CD14-positive monocyte (primary cell): ENCODE results near the gene ALKBH6. TPM values are rescaled to one million over a fixed set of nuclear protein-coding genes. Genes with fewer than 3 reads are reported as not detected.

ENCODE experiments used
- DNase-seq, 3 donors: peaks; one replicate each; pipeline ENCODE4 v3.0.0-alpha.2; 2011 to 2022
- H2AFZ ChIP-seq: 2 replicates; pipeline ENCODE4 v1.6.0; 2012; ENCODE audit warnings: mild to moderate bottlenecking, low read depth, low read length, inconsistent platforms; ENCODE audit not compliant: insufficient read depth, poor library complexity, severe bottlenecking
- H3K27ac ChIP-seq, 2 donors: 1 replicate in 1 of 2; 2 replicates in 1 of 2; pipeline ENCODE4 v1.5.1; 2012 to 2013; ENCODE audit warnings: low read length in 2 of 2, control low read depth in 1 of 2, inconsistent platforms in 1 of 2, low read depth in 1 of 2, mild to moderate bottlenecking in 1 of 2
- H3K27me3 ChIP-seq, 2 donors: one replicate each; pipeline versions ENCODE4 v1.6.0 to v1.6.1; 2011 to 2013; ENCODE audit warnings: low read length in 2 of 2; ENCODE audit not compliant: control insufficient read depth in 2 of 2, insufficient read depth in 2 of 2
- H3K36me3 ChIP-seq, 2 donors: replicated peaks in 1 of 2; 1 replicate in 1 of 2; 2 replicates in 1 of 2; pipeline versions ENCODE4 v1.5.1 to v1.6.1; 2012 to 2013; ENCODE audit warnings: low read length in 2 of 2, control low read depth in 1 of 2, inconsistent platforms in 1 of 2, mild to moderate bottlenecking in 1 of 2; ENCODE audit not compliant: insufficient read depth in 2 of 2, control insufficient read depth in 1 of 2
- H3K4me1 ChIP-seq, 2 donors: 1 replicate in 1 of 2; 2 replicates in 1 of 2; pipeline versions ENCODE4 v1.5.1 to v1.6.1; 2012 to 2013; ENCODE audit warnings: low read length in 2 of 2, control low read depth in 1 of 2, inconsistent platforms in 1 of 2, mild to moderate bottlenecking in 1 of 2, moderate library complexity in 1 of 2; ENCODE audit not compliant: insufficient read depth in 2 of 2, control insufficient read depth in 1 of 2
- H3K4me2 ChIP-seq: replicated peaks from 2 replicates; pipeline ENCODE3; 2012; ENCODE audit warnings: low read length, moderate library complexity, mild to moderate bottlenecking; ENCODE audit not compliant: poor library complexity, severe bottlenecking; ENCODE audit errors: extremely low read depth
- H3K4me3 ChIP-seq, 3 experiments: fragments of 200-600 bp in 1 of 3; sonication (generic) in 1 of 3; replicated peaks in 1 of 3; 1 replicate in 2 of 3; 2 replicates in 1 of 3; pipeline ENCODE4 v1.5.1; 2011 to 2013; ENCODE audit warnings: low read length in 3 of 3, mild to moderate bottlenecking in 3 of 3, control low read depth in 2 of 3, low read depth in 2 of 3, inconsistent platforms in 1 of 3, moderate library complexity in 1 of 3
- H3K79me2 ChIP-seq: 2 replicates; pipeline ENCODE4 v1.6.0; 2012; ENCODE audit warnings: mild to moderate bottlenecking, control low read depth, inconsistent platforms, low read length, moderate library complexity; ENCODE audit not compliant: insufficient read depth
- H3K9ac ChIP-seq: 2 replicates; pipeline ENCODE4 v1.6.0; 2017; ENCODE audit warnings: low read length, mild to moderate bottlenecking; ENCODE audit not compliant: insufficient read depth, poor library complexity, severe bottlenecking
- H3K9me3 ChIP-seq, 2 donors: replicated peaks in 1 of 2; 1 replicate in 1 of 2; 2 replicates in 1 of 2; pipeline versions ENCODE4 v1.5.1 to v1.6.1; 2012 to 2013; ENCODE audit warnings: low read length in 2 of 2, control low read depth in 1 of 2; ENCODE audit not compliant: control insufficient read depth in 1 of 2, insufficient read depth in 1 of 2
- H4K20me1 ChIP-seq: 2 replicates; pipeline ENCODE4 v1.6.0; 2012; ENCODE audit warnings: mild to moderate bottlenecking, low read length, control low read depth, moderate library complexity; ENCODE audit not compliant: insufficient read depth
- H3K27ac Mint-ChIP-seq, 7 donors: one replicate each; pipeline ENCODE4 v1.8.0; 2020; ENCODE audit warnings: mild to moderate bottlenecking in 7 of 7, mixed read lengths in 7 of 7, moderate library complexity in 6 of 7, inconsistent platforms in 2 of 7
- H3K27me3 Mint-ChIP-seq, 3 donors: one replicate each; pipeline ENCODE4 v1.8.0; 2021 to 2022; ENCODE audit warnings: low read depth in 3 of 3, mild to moderate bottlenecking in 3 of 3, mixed read lengths in 3 of 3, moderate library complexity in 3 of 3, inconsistent platforms in 1 of 3
- H3K36me3 Mint-ChIP-seq, 2 donors: one replicate each; pipeline ENCODE4 v1.8.0; 2020; ENCODE audit warnings: mixed read lengths in 2 of 2, inconsistent platforms in 1 of 2, mild to moderate bottlenecking in 1 of 2
- H3K4me1 Mint-ChIP-seq: one replicate; pipeline ENCODE4 v1.8.0; 2020; ENCODE audit warnings: mild to moderate bottlenecking, mixed read lengths
- H3K4me3 Mint-ChIP-seq, 2 donors: one replicate each; pipeline ENCODE4 v1.8.0; 2020; ENCODE audit warnings: mild to moderate bottlenecking in 2 of 2, mixed read lengths in 2 of 2, moderate library complexity in 1 of 2
- H3K9me3 Mint-ChIP-seq, 7 donors: one replicate each; pipeline ENCODE4 v1.8.0; 2020 to 2022; ENCODE audit warnings: mixed read lengths in 7 of 7, mild to moderate bottlenecking in 6 of 7, moderate library complexity in 6 of 7, inconsistent platforms in 2 of 7
- WGBS: methylation state at CpG from one replicate; pipeline ENCODE4 v1.1.5; 2013; ENCODE audit warnings: missing lambda C conversion rate; ENCODE audit not compliant: insufficient coverage; 5-methylcytosine and 5-hydroxymethylcytosine counted together
- intact Hi-C, 2 donors: fragments of 100-400 bp; cut with micrococcal nuclease; formaldehyde crosslinking; loops; one replicate each; pipeline versions ENCODE4 v1.15.0 to v1.15.1; 2023
- polyA plus RNA-seq, 3 donors: library from polyadenylated mRNA; depleted of rRNA in 1 of 3; unstranded in 2 of 3; stranded (reverse) in 1 of 3; fragments of 300-500 nt in 2 of 3; fragments of >200 nt in 1 of 3; fragmentation: Illumina TruSeq in 2 of 3; gene quantifications; 1 replicate in 2 of 3; 2 replicates in 1 of 3; pipeline ENCODE4 v1.2.3, GENCODE V29; 2012 to 2021
- TF ChIP-seq, protein P1 (sequence below): fragments of 200-600 bp; IDR thresholded peaks from one replicate; pipeline ENCODE4 v1.8.0; 2022; ENCODE audit warnings: antibody characterized with exemption, mild to moderate bottlenecking

ALKBH6 gene
- polyA plus RNA-seq, 3 donors: 13.1 to 29.3 (median 16.1) TPM

DNA sequence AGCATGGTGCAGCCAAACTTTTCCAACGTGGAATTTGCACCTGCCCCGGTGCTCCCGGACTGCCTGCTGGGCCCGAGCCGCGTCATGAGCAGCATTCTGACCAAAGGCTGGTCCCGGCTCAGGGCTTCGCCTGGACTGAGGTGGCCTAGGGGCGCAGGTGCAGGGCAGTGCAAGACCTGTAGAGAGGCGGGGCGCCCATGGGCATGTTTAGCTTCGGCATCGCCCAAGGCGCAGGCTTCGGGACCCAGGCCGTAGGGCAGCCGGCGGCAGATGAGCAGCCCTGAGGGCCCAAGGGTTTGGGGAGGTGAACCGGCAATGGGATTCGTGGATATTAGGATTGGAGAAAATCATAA, 54.1 kb downstream of the ALKBH6 start:
- Mint-ChIP-seq H3K36me3 (no peaks in the 10 kb centered on the region), H3K9me3 (peaks cover 5 to 23% (median 14%) of the 10 kb centered on the region in 7 donors), H3K4me3 (peak overlapping the region in 1 of 2 donors; percentile 53), H3K27ac (no peak overlapping the region), H3K27me3 (peaks cover 39 to 58% (median 53%) of the 10 kb centered on the region in 3 donors), H3K4me1 (peaks cover 10% of the 10 kb centered on the region)
- DNase-seq: no peak
- H2AFZ ChIP-seq: no peak overlapping the region
- no peak overlapping the region for H3K4me2 ChIP-seq
- H3K27me3 ChIP-seq: peaks cover 18 to 38% of the 10 kb centered on the region in 2 donors
- intact Hi-C loops: no loop called here
- TF ChIP-seq, protein P1, sequence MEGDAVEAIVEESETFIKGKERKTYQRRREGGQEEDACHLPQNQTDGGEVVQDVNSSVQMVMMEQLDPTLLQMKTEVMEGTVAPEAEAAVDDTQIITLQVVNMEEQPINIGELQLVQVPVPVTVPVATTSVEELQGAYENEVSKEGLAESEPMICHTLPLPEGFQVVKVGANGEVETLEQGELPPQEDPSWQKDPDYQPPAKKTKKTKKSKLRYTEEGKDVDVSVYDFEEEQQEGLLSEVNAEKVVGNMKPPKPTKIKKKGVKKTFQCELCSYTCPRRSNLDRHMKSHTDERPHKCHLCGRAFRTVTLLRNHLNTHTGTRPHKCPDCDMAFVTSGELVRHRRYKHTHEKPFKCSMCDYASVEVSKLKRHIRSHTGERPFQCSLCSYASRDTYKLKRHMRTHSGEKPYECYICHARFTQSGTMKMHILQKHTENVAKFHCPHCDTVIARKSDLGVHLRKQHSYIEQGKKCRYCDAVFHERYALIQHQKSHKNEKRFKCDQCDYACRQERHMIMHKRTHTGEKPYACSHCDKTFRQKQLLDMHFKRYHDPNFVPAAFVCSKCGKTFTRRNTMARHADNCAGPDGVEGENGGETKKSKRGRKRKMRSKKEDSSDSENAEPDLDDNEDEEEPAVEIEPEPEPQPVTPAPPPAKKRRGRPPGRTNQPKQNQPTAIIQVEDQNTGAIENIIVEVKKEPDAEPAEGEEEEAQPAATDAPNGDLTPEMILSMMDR: no peak
- H3K9ac ChIP-seq: no peak overlapping the region
- no peaks in the 10 kb centered on the region for H4K20me1 ChIP-seq
- peaks cover 4 to 9% of the 10 kb centered on the region in 2 donors for H3K9me3 ChIP-seq
- H3K4me1 ChIP-seq: peaks cover 0 to 9% of the 10 kb centered on the region in 2 donors
- H3K79me2 ChIP-seq: no peaks in the 10 kb centered on the region
- no peak overlapping the region for H3K4me3 ChIP-seq
- 22% methylated on average over 10 of the region's 20 CpGs for WGBS
- H3K27ac ChIP-seq: no peak overlapping the region
- H3K36me3 ChIP-seq: no peaks in the 10 kb centered on the region

Other genes with a start within 250 kb of the ALKBH6 start
- gene ARHGAP33, start 238.6 kb downstream of the ALKBH6 start, polyA plus RNA-seq: 1 to 10 TPM in 1 of 3 donors, not detected in 2; 8.6 TPM
- not detected for gene PRODH2, start 201.4 kb downstream of the ALKBH6 start, polyA plus RNA-seq
- gene NPHS1, start 161.7 kb downstream of the ALKBH6 start, polyA plus RNA-seq: not detected
- not detected for gene KIRREL2, start 157.3 kb downstream of the ALKBH6 start, polyA plus RNA-seq
- gene APLP1, start 145.6 kb downstream of the ALKBH6 start, polyA plus RNA-seq: not detected
- gene NFKBID, start 113.7 kb downstream of the ALKBH6 start, polyA plus RNA-seq: 100 to 1,000 TPM in 1 of 3 donors, 1 to 10 TPM in 2; 6.4 to 198 (median 9.3) TPM
- gene HCST, start 111.7 kb downstream of the ALKBH6 start, polyA plus RNA-seq: 100 to 1,000 TPM; 264 to 829 (median 594) TPM
- gene TYROBP, start 105.9 kb downstream of the ALKBH6 start, polyA plus RNA-seq: 1,000 to 10,000 TPM; 3,224 to 6,141 (median 5,182) TPM
- gene LRFN3, start 77.8 kb downstream of the ALKBH6 start, polyA plus RNA-seq: under 1 TPM in 1 of 3 donors, not detected in 2; 0.04 TPM
- 10 to 100 TPM; 10.4 to 26.9 (median 19.0) TPM for gene SDHAF1, start 19.0 kb downstream of the ALKBH6 start, polyA plus RNA-seq
- gene SYNE4, start 5.4 kb downstream of the ALKBH6 start, polyA plus RNA-seq: under 1 TPM in 1 of 3 donors, not detected in 2; 0.76 TPM
- gene CLIP3, start 18.7 kb upstream of the ALKBH6 start, polyA plus RNA-seq: under 1 TPM in 1 of 3 donors, not detected in 2; 0.24 TPM
- 1 to 10 TPM; 2.4 to 6.0 (median 3.1) TPM for gene THAP8, start 40.1 kb upstream of the ALKBH6 start, polyA plus RNA-seq
- under 1 TPM in 2 of 3 donors, not detected in 1; 0.05 to 0.88 TPM for gene WDR62, start 40.7 kb upstream of the ALKBH6 start, polyA plus RNA-seq
- gene OVOL3, start 96.9 kb upstream of the ALKBH6 start, polyA plus RNA-seq: not detected
- 10 to 100 TPM; 21.2 to 73.9 (median 57.9) TPM for gene POLR2I, start 100.7 kb upstream of the ALKBH6 start, polyA plus RNA-seq
- 100 to 1,000 TPM; 167 to 233 (median 178) TPM for gene TBCB, start 101.3 kb upstream of the ALKBH6 start, polyA plus RNA-seq
- gene CAPNS1, start 125.9 kb upstream of the ALKBH6 start, polyA plus RNA-seq: 100 to 1,000 TPM; 239 to 740 (median 282) TPM
- gene COX7A1, start 138.2 kb upstream of the ALKBH6 start, polyA plus RNA-seq: not detected
- 1 to 10 TPM; 1.5 to 3.5 (median 2.1) TPM for gene ZNF565, start 200.5 kb upstream of the ALKBH6 start, polyA plus RNA-seq
- 10 to 100 TPM; 12.2 to 26.5 (median 15.8) TPM for gene ZNF146, start 200.9 kb upstream of the ALKBH6 start, polyA plus RNA-seq